Mesenchymal stem cell (in vitro differentiated cells and primary cell): ENCODE data around the gene AGAP5.
"Not testable (repeated sequence)": the region's sequence is repeated elsewhere in the genome, so short reads cannot be mapped to it uniquely, and the experiment has no call there.

Experiments
- DNase-seq: peaks from one replicate; pipeline ENCODE4 v3.0.0-alpha.2; 2013
- H2AFZ ChIP-seq: one replicate; pipeline ENCODE4 v1.6.1; 2013; ENCODE audit warnings: low read depth, mild to moderate bottlenecking, control low read depth, inconsistent platforms, low read length, moderate library complexity
- H2AK5ac ChIP-seq: 2 replicates; pipeline ENCODE4 v1.6.1; 2013; ENCODE audit warnings: low read length, moderate library complexity, mild to moderate bottlenecking, inconsistent platforms; ENCODE audit not compliant: severe bottlenecking
- H2BK120ac ChIP-seq: one replicate; pipeline ENCODE4 v1.6.1; 2013; ENCODE audit warnings: low read depth, mild to moderate bottlenecking, inconsistent platforms, low read length, moderate library complexity
- H2BK12ac ChIP-seq, 2 experiments: one replicate each; pipeline ENCODE4 v1.6.1; 2013; ENCODE audit warnings: inconsistent platforms in 2 of 2, low read length in 2 of 2, mild to moderate bottlenecking in 2 of 2, moderate library complexity in 2 of 2, control low read depth in 1 of 2
- H2BK15ac ChIP-seq: one replicate; pipeline ENCODE4 v1.6.1; 2013; ENCODE audit warnings: mild to moderate bottlenecking, low read depth, inconsistent platforms; ENCODE audit not compliant: poor library complexity, severe bottlenecking
- H2BK5ac ChIP-seq: 2 replicates; pipeline ENCODE4 v1.6.1; 2013; ENCODE audit warnings: low read depth, mild to moderate bottlenecking, low read length, control low read depth, inconsistent platforms; ENCODE audit not compliant: poor library complexity, severe bottlenecking
- H3K14ac ChIP-seq, 2 experiments: one replicate each; pipeline ENCODE4 v1.6.1; 2013; ENCODE audit warnings: inconsistent platforms in 2 of 2, low read length in 2 of 2, control low read depth in 1 of 2, mild to moderate bottlenecking in 1 of 2, moderate library complexity in 1 of 2
- H3K18ac ChIP-seq, 2 experiments: one replicate each; pipeline ENCODE4 v1.6.1; 2013; ENCODE audit warnings: inconsistent platforms in 2 of 2, low read length in 2 of 2, control low read depth in 1 of 2, low read depth in 1 of 2, mild to moderate bottlenecking in 1 of 2
- H3K23ac ChIP-seq, 2 experiments: one replicate each; pipeline ENCODE4 v1.6.1; 2013; ENCODE audit warnings: inconsistent platforms in 2 of 2, low read length in 2 of 2, mild to moderate bottlenecking in 2 of 2, moderate library complexity in 2 of 2, control low read depth in 1 of 2
- H3K27ac ChIP-seq: 2 replicates; pipeline ENCODE4 v1.5.1; 2013; ENCODE audit warnings: mild to moderate bottlenecking, moderate library complexity, low read length, control low read depth, inconsistent platforms; ENCODE audit not compliant: poor library complexity, severe bottlenecking
- H3K27me3 ChIP-seq, 2 experiments: 2 replicates each; pipeline versions ENCODE4 v1.6.1 to v1.7.0; 2013; ENCODE audit warnings: low read length in 2 of 2, mild to moderate bottlenecking in 2 of 2, moderate library complexity in 2 of 2, control low read depth in 1 of 2, inconsistent platforms in 1 of 2; ENCODE audit not compliant: control insufficient read depth in 1 of 2, insufficient read depth in 1 of 2
- H3K36me3 ChIP-seq, 2 experiments: 2 replicates each; pipeline versions ENCODE4 v1.6.1 to v1.7.0; 2013; ENCODE audit warnings: low read length in 2 of 2, control low read depth in 1 of 2, inconsistent platforms in 1 of 2, low read depth in 1 of 2, mild to moderate bottlenecking in 1 of 2; ENCODE audit not compliant: insufficient read depth in 2 of 2, control insufficient read depth in 1 of 2
- H3K4ac ChIP-seq, 2 experiments: one replicate each; pipeline ENCODE4 v1.6.1; 2013; ENCODE audit warnings: inconsistent platforms in 2 of 2, low read length in 2 of 2, mild to moderate bottlenecking in 2 of 2, moderate library complexity in 2 of 2, control low read depth in 1 of 2, low read depth in 1 of 2
- H3K4me1 ChIP-seq: 2 replicates; pipeline ENCODE4 v1.6.1; 2013; ENCODE audit warnings: low read depth, low read length, control low read depth; ENCODE audit not compliant: control insufficient read depth, insufficient read depth
- H3K4me2 ChIP-seq: 2 replicates; pipeline ENCODE4 v1.6.1; 2013; ENCODE audit warnings: low read length, mild to moderate bottlenecking, inconsistent platforms; ENCODE audit not compliant: poor library complexity, severe bottlenecking
- H3K4me3 ChIP-seq, 2 experiments: 2 replicates each; pipeline versions ENCODE4 v1.5.1 to v1.7.0; 2013; ENCODE audit warnings: low read length in 2 of 2, mild to moderate bottlenecking in 2 of 2, control low read depth in 1 of 2, low read depth in 1 of 2; ENCODE audit not compliant: insufficient read depth in 1 of 2
- H3K79me1 ChIP-seq: replicated peaks from 2 replicates; pipeline ENCODE4 v1.6.1; 2013; ENCODE audit warnings: mild to moderate bottlenecking, control low read depth, low read length, inconsistent platforms; ENCODE audit not compliant: poor library complexity, severe bottlenecking
- H3K9ac ChIP-seq: 2 replicates; pipeline ENCODE4 v1.7.0; 2013; ENCODE audit warnings: mild to moderate bottlenecking, low read length, moderate library complexity
- H3K9me3 ChIP-seq: 2 replicates; pipeline ENCODE4 v1.7.0; 2013; ENCODE audit warnings: mild to moderate bottlenecking, low read length; ENCODE audit not compliant: control insufficient read depth
- H4K8ac ChIP-seq: one replicate; pipeline ENCODE4 v1.6.1; 2013; ENCODE audit warnings: inconsistent platforms, mild to moderate bottlenecking, low read length, moderate library complexity
- H4K91ac ChIP-seq: one replicate; pipeline ENCODE4 v1.6.1; 2013; ENCODE audit warnings: mild to moderate bottlenecking, low read length, inconsistent platforms
- WGBS: methylation state at CpG from one replicate; pipeline ENCODE4 v1.1.7; 2013; ENCODE audit warnings: mixed read lengths; 5-methylcytosine and 5-hydroxymethylcytosine counted together

The AGAP5 gene

DNA sequence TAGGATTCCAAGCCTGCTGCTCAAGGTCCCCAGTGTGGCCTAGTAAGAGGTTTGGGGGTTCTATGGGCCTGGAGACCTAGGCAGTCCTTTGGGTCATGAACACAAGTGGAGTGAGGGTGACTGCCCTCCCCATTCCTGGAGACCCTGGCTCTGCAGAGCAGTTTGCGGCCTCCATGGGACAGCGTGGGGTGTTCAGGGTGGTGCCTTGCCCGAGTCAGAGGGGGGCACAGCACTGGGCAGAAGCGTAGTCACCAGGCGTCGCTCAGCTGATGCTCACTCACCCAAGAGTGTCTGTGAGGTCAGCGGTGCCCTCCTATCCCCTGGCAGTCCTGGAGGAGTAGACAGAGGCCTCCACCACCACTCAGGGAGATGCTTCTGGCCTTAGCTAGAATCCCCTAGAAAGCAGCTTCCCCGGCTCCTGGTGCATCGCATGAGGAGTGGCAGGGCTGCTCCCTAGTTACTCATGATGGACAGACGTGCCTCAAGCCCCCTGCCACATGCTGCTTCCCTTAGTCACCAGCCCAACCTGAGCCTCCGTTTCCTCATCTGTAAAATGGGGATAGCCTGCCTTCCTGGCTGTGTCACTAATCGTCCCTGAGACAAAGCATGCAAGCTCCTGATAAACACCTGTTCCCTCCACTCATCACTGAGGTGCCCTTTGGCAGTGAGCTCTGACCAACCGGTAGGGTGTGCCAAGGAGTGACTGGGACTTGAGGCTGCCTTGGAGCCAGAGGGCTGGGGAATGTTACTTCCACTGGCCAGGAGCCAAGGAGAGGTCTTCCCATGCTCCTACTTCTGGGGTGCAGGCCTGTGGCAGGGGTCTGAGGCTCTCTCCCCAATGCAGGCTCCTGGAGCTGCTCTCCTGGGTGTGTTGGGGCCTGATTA is 33.5 kb downstream of the AGAP5 start:
- not testable (repeated sequence) for H3K27ac ChIP-seq, H2BK120ac ChIP-seq, H3K4me3 ChIP-seq, H4K8ac ChIP-seq, H3K79me1 ChIP-seq, H3K36me3 ChIP-seq, H2AK5ac ChIP-seq, H3K4ac ChIP-seq, H3K18ac ChIP-seq, H3K4me2 ChIP-seq, H3K14ac ChIP-seq, DNase-seq, H3K9me3 ChIP-seq, H3K27me3 ChIP-seq, H4K91ac ChIP-seq, H3K23ac ChIP-seq, H2BK5ac ChIP-seq, H2BK12ac ChIP-seq, H3K9ac ChIP-seq, H2BK15ac ChIP-seq, H2AFZ ChIP-seq
- 89% methylated on average over 11 of the region's 13 CpGs for WGBS
- peaks cover 13% of the 10 kb centered on the region for H3K4me1 ChIP-seq

DNA sequence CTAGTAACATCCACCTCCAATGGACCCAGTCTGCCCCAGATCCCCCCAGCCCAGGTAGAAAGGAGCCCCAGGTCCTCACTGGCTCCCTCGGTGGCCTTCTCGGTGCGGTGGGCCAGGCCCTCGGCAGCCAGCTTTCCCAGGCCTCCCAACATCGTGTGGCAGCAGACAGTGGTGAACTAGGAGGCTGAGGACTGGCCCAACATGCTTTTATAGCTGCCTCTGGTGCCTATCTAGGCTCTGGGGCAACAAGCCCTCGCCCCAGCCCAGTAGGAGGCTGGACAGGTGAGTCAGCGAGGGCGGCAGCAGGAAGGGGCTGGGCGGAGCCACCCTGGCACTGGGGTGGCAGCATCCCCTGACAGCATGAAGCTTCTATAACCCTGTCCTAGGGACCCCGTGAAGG is 34.3 kb downstream of the AGAP5 start:
- WGBS, result 86% methylated on average over 10 of the region's 10 CpGs
- H4K91ac ChIP-seq, result not testable (repeated sequence)

DNA sequence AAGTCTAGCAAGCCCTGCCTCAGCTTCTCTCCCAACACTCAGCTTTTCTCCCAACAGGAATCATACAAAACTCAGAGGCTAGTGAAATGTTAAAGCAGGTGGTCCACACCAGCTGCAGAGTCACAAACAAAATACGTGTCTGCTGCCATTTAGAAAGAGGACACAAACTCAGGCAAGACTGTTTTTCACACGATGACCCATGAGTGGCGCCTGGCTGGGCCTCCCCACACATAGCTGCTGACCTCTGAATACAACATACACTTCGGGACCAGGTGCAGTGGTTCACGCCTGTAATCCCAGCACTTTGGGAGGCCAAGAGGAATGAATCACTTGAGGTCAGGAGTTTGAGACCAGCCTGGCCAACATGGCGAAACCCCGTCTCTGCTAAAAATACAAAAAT is 35.2 kb downstream of the AGAP5 start:
- H3K18ac ChIP-seq, result not testable (repeated sequence)

More for the DNA sequence above, 34.3 kb downstream of the AGAP5 start:
- not testable (repeated sequence) for H3K9ac ChIP-seq, H2AK5ac ChIP-seq, H3K79me1 ChIP-seq, H3K27ac ChIP-seq, H4K8ac ChIP-seq, H3K14ac ChIP-seq, H2AFZ ChIP-seq, H3K4me3 ChIP-seq, H3K9me3 ChIP-seq, H2BK5ac ChIP-seq, H3K18ac ChIP-seq, H3K36me3 ChIP-seq, DNase-seq, H2BK12ac ChIP-seq, H3K4ac ChIP-seq, H3K4me2 ChIP-seq, H3K23ac ChIP-seq, H2BK120ac ChIP-seq, H3K27me3 ChIP-seq, H2BK15ac ChIP-seq
- peaks cover 13% of the 10 kb centered on the region for H3K4me1 ChIP-seq

DNA sequence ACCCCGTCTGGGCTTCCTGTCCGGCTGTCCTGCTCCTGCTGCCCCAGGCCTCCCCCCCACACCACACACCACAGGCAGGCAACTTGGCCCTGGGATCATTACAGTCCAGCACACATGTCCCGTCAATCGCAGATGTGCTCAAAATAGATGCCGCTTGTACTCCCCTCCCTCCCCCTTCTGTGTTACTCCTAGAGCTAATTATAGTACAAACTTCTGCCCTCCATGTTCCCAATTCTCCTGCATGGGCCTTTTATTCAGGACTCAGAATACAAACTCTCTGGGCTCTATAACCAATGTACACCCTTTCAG is 42.0 kb downstream of the AGAP5 start, which contains the start of gene SYNPO2L:
SYNPO2L (minus strand) TSS at position 40 of the 309 bp plus-strand sequence. CDS start 107 bp downstream, outside the sequence.
- H3K9me3 ChIP-seq, result no peaks in the 10 kb centered on the region
- H3K4me3 ChIP-seq, result no peak within 1 kb of the TSS
- H3K4me2 ChIP-seq, result no peak within 1 kb of the TSS
- no peak within 1 kb of the TSS for H4K91ac ChIP-seq
- H3K27me3 ChIP-seq, result peaks cover 0 to 12% of the 10 kb centered on the region in 2 experiments
- H2AK5ac ChIP-seq, result peak within 1 kb of the TSS; percentile 24
- no peak within 1 kb of the TSS for H3K27ac ChIP-seq
- no peak within 1 kb of the TSS for H2BK5ac ChIP-seq
- H2BK120ac ChIP-seq, result no peak within 1 kb of the TSS
- no peak within 1 kb of the TSS for H3K18ac ChIP-seq
- H3K9ac ChIP-seq, result no peak within 1 kb of the TSS
- H3K4ac ChIP-seq, result no peak within 1 kb of the TSS
- peaks cover 1% of the 10 kb centered on the region for H3K4me1 ChIP-seq
- no peak within 1 kb of the TSS for H3K14ac ChIP-seq
- H2BK12ac ChIP-seq, result peak within 1 kb of the TSS in 1 of 2 experiments; percentile 61
- no peaks in the 10 kb centered on the region for H3K36me3 ChIP-seq
- H2AFZ ChIP-seq, result no peak within 1 kb of the TSS
- no peak for DNase-seq
- H2BK15ac ChIP-seq, result no peak within 1 kb of the TSS
- H3K79me1 ChIP-seq, result no peaks in the 10 kb centered on the region
- no peak within 1 kb of the TSS for H3K23ac ChIP-seq
- WGBS, result 89% methylated on average over 5 of the region's 5 CpGs
- no peak within 1 kb of the TSS for H4K8ac ChIP-seq

More for the DNA sequence above, 35.2 kb downstream of the AGAP5 start:
- H3K4me3 ChIP-seq, H3K23ac ChIP-seq, H4K91ac ChIP-seq, H3K4ac ChIP-seq, H2BK120ac ChIP-seq, H3K4me2 ChIP-seq, H4K8ac ChIP-seq, H2AK5ac ChIP-seq, H3K9ac ChIP-seq, H2AFZ ChIP-seq, H3K27ac ChIP-seq, H3K79me1 ChIP-seq, H3K36me3 ChIP-seq, DNase-seq, H3K27me3 ChIP-seq, H2BK5ac ChIP-seq, H3K14ac ChIP-seq, H3K9me3 ChIP-seq: not testable (repeated sequence)
- 94% methylated on average over 7 of the region's 7 CpGs for WGBS
- H3K4me1 ChIP-seq, result peaks cover 11% of the 10 kb centered on the region
- peak overlapping the region; percentile 28 for H2BK15ac ChIP-seq
- peak overlapping the region in 1 of 2 experiments; percentile 54 for H2BK12ac ChIP-seq
